B cell (primary cell): ENCODE data around the gene CR1L. TPM values are rescaled to one million over a fixed set of nuclear protein-coding genes. Genes with fewer than 3 reads are reported as not detected.

Source experiments
- ATAC-seq: fragments of 200-7000 bp; cut with Tn5 transposase; one replicate; pipeline ENCODE4 v1.10.0; 2021; ENCODE audit warnings: low read depth, mild to moderate bottlenecking, moderate number of reproducible peaks, moderate library complexity
- CTCF ChIA-PET: fragments of 350-600 bp; sonication (Branson Sonifier 250); formaldehyde crosslinking; loops from one replicate; lab custom pipeline; 2021; ENCODE audit warnings: antibody characterized with exemption, inconsistent platforms; lab: Charles Lee
- POLR2A ChIA-PET: fragments of 350-600 bp; sonication (Branson Sonifier 250); formaldehyde crosslinking; loops from one replicate; lab custom pipeline; 2021; ENCODE audit warnings: antibody characterized with exemption; lab: Charles Lee
- DNase-seq: peaks from one replicate; pipeline ENCODE4 v3.0.0; 2013
- H2AFZ ChIP-seq: 2 replicates; pipeline ENCODE4 v1.6.1; 2012; ENCODE audit warnings: mild to moderate bottlenecking, low read depth, low read length; ENCODE audit not compliant: insufficient read depth, poor library complexity, severe bottlenecking
- H3K27ac ChIP-seq, 2 donors: 1 replicate in 1 of 2; 2 replicates in 1 of 2; pipeline ENCODE4 v1.5.1; 2012 to 2013; ENCODE audit warnings: low read length in 2 of 2, mild to moderate bottlenecking in 2 of 2, moderate library complexity in 1 of 2
- H3K27me3 ChIP-seq, 4 experiments: fragments of 200-600 bp in 1 of 4; sonication (generic) in 1 of 4; replicated peaks in 1 of 4; 1 replicate in 2 of 4; 2 replicates in 2 of 4; pipeline versions ENCODE4 v1.6.1 to v1.7.0; 2013 to 2016; ENCODE audit warnings: low read length in 3 of 4, mild to moderate bottlenecking in 2 of 4, mixed read lengths in 1 of 4, moderate library complexity in 1 of 4; ENCODE audit not compliant: insufficient read depth in 4 of 4, control insufficient read depth in 3 of 4; ENCODE audit errors: control extremely low read depth in 1 of 4
- H3K36me3 ChIP-seq, 2 experiments: replicated peaks in 1 of 2; 1 replicate in 1 of 2; 2 replicates in 1 of 2; pipeline versions ENCODE4 v1.6.1 to v1.7.1; 2013; ENCODE audit warnings: low read length in 1 of 2; ENCODE audit not compliant: insufficient read depth in 2 of 2, control insufficient read depth in 1 of 2; ENCODE audit errors: control extremely low read depth in 1 of 2, extremely low read depth in 1 of 2
- H3K4me1 ChIP-seq, 2 donors: fragments of 200-600 bp in 1 of 2; sonication (generic) in 1 of 2; 1 replicate in 1 of 2; 2 replicates in 1 of 2; pipeline versions ENCODE4 v1.5.1 to v1.6.1; 2013 to 2017; ENCODE audit warnings: low read length in 2 of 2; ENCODE audit not compliant: control insufficient read depth in 2 of 2, insufficient read depth in 2 of 2
- H3K4me2 ChIP-seq: replicated peaks from 2 replicates; pipeline ENCODE3; 2012; ENCODE audit warnings: mild to moderate bottlenecking, low read depth, low read length; ENCODE audit not compliant: poor library complexity, severe bottlenecking
- H3K4me3 ChIP-seq, 5 experiments: fragments of 200-600 bp in 1 of 5; sonication (generic) in 1 of 5; 1 replicate in 3 of 5; 2 replicates in 2 of 5; pipeline versions ENCODE4 v1.5.1 to v1.7.0; 2011 to 2016; ENCODE audit warnings: low read length in 4 of 5, mild to moderate bottlenecking in 4 of 5, low read depth in 2 of 5, control low read depth in 1 of 5, moderate library complexity in 1 of 5; ENCODE audit not compliant: insufficient read depth in 1 of 5; ENCODE audit errors: control extremely low read depth in 1 of 5, extremely low read depth in 1 of 5
- H3K79me2 ChIP-seq: fragments of 200-600 bp; sonication (generic); one replicate; pipeline ENCODE4 v1.6.0; 2016; ENCODE audit warnings: low read length; ENCODE audit not compliant: control insufficient read depth, insufficient read depth
- H3K9ac ChIP-seq: fragments of 200-600 bp; sonication (generic); 2 replicates; pipeline ENCODE4 v1.6.1; 2017; ENCODE audit warnings: mild to moderate bottlenecking, low read length, moderate library complexity
- H3K9me3 ChIP-seq, 3 donors: one replicate each; pipeline versions ENCODE4 v1.6.1 to v1.7.1; 2013; ENCODE audit warnings: low read length in 2 of 3; ENCODE audit not compliant: control insufficient read depth in 2 of 3, insufficient read depth in 1 of 3; ENCODE audit errors: control extremely low read depth in 1 of 3
- H4K20me1 ChIP-seq: 2 replicates; pipeline ENCODE4 v1.6.0; 2012; ENCODE audit warnings: mild to moderate bottlenecking, low read length; ENCODE audit not compliant: insufficient read depth, control insufficient read depth, poor library complexity, severe bottlenecking
- H3K27ac Mint-ChIP-seq: one replicate; pipeline ENCODE4 v1.8.0; 2021; ENCODE audit warnings: mixed read lengths
- H3K27me3 Mint-ChIP-seq: one replicate; pipeline ENCODE4 v1.8.0; 2021; ENCODE audit warnings: mixed read lengths
- H3K4me1 Mint-ChIP-seq: one replicate; pipeline ENCODE4 v1.8.0; 2021; ENCODE audit warnings: mixed read lengths
- H3K4me3 Mint-ChIP-seq: one replicate; pipeline ENCODE4 v1.8.0; 2021; ENCODE audit warnings: mixed read lengths
- H3K9me3 Mint-ChIP-seq: one replicate; pipeline ENCODE4 v1.8.0; 2022; ENCODE audit warnings: mixed read lengths; ENCODE audit not compliant: insufficient read depth
- EZH2 ChIP-seq: IDR thresholded peaks from 2 replicates; pipeline ENCODE4 v1.6.1; 2012; ENCODE audit warnings: borderline replicate concordance, low read depth, mild to moderate bottlenecking, moderate library complexity, low read length; ENCODE audit not compliant: insufficient read depth, poor library complexity, severe bottlenecking
- WGBS: methylation state at CpG from one replicate; pipeline ENCODE4 v1.1.5; 2013; ENCODE audit warnings: missing lambda C conversion rate; ENCODE audit not compliant: insufficient coverage; 5-methylcytosine and 5-hydroxymethylcytosine counted together
- intact Hi-C: fragments of 100-400 bp; cut with micrococcal nuclease; formaldehyde crosslinking; loops from one replicate; pipeline ENCODE4 v1.10.0; 2022
- polyA plus RNA-seq: library from polyadenylated mRNA; depleted of rRNA; stranded (reverse); fragments of >200 nt; gene quantifications from 2 replicates; pipeline ENCODE4 v1.2.3, GENCODE V29; 2012
- total RNA-seq, 2 donors: library from RNA; stranded (reverse); fragments of 120-200 nt in 1 of 2; gene quantifications; 1 replicate in 1 of 2; 2 replicates in 1 of 2; pipeline versions ENCODE4 v1.2.3 to v1.2.4, GENCODE V29; 2013 to 2022
- TF ChIP-seq, protein P1 (sequence below): fragments of 200-600 bp; IDR thresholded peaks from one replicate; pipeline ENCODE4 v1.8.0; 2022; ENCODE audit warnings: antibody characterized with exemption, mild to moderate bottlenecking

Gene CR1L
- total and polyA plus RNA-seq, 2 donors (not counting 1 experiment from before 2014, with no cell fraction given), result 0.07 to 0.59 TPM

- no peak overlapping the region for H3K27ac ChIP-seq
- H3K27me3 Mint-ChIP-seq, result no peaks in the 10 kb centered on the region
- H3K4me3 ChIP-seq, result no peak overlapping the region
- no peaks in the 10 kb centered on the region for H3K4me1 ChIP-seq
- H4K20me1 ChIP-seq, result no peaks in the 10 kb centered on the region
- no peaks in the 10 kb centered on the region for H3K79me2 ChIP-seq
- CTCF ChIA-PET, result interaction anchor here (0.6 to 1.0 kb wide), 2 partner anchors 34 to 369 kb away, joined by 3 read pairs; no protein-coding TSS in a partner anchor
- ATAC-seq, result no peak
- intact Hi-C loops, result no loop called here
- H3K36me3 ChIP-seq, result peaks cover 9 to 66% of the 10 kb centered on the region in 2 experiments
- H3K9ac ChIP-seq, result no peak overlapping the region
- H3K27me3 ChIP-seq, result no peaks in the 10 kb centered on the region
- H3K27ac Mint-ChIP-seq, result no peak overlapping the region
- no peak overlapping the region for H2AFZ ChIP-seq
- peaks cover 2% of the 10 kb centered on the region for H3K9me3 Mint-ChIP-seq
- no peak overlapping the region for H3K4me3 Mint-ChIP-seq
- TF ChIP-seq EZH2, result no peak
- TF ChIP-seq, protein P1, sequence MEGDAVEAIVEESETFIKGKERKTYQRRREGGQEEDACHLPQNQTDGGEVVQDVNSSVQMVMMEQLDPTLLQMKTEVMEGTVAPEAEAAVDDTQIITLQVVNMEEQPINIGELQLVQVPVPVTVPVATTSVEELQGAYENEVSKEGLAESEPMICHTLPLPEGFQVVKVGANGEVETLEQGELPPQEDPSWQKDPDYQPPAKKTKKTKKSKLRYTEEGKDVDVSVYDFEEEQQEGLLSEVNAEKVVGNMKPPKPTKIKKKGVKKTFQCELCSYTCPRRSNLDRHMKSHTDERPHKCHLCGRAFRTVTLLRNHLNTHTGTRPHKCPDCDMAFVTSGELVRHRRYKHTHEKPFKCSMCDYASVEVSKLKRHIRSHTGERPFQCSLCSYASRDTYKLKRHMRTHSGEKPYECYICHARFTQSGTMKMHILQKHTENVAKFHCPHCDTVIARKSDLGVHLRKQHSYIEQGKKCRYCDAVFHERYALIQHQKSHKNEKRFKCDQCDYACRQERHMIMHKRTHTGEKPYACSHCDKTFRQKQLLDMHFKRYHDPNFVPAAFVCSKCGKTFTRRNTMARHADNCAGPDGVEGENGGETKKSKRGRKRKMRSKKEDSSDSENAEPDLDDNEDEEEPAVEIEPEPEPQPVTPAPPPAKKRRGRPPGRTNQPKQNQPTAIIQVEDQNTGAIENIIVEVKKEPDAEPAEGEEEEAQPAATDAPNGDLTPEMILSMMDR, result no peak
- 98% methylated on average over 9 of the region's 10 CpGs for WGBS
- peaks cover 0 to 3% (median 0%) of the 10 kb centered on the region in 3 donors for H3K9me3 ChIP-seq
- no peaks in the 10 kb centered on the region for H3K4me1 Mint-ChIP-seq
- no peak for DNase-seq
- POLR2A ChIA-PET, result no interaction called here
- no peak overlapping the region for H3K4me2 ChIP-seq
Observed at GRCh38 chr1:207763091-207763490, 118.2 kb downstream of the CR1L start.

DNA sequence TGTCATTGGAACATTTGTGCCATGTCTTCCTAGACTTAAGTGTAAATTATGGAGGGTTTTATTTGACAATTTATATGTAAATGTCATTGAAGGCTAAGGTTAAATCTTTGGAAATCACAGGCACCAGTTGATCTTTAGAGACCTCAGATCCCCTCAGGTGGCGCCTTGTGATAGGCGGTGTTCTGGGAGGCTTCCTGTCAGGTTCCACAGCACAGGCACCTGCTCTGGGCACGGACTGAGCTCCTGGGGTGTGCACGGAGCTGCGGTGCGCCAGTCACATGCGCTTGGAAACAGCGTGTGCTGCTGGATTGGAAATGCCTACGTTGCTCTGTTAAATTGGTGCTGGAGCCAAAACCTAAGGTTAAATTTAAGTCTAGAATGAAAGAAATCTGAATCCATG is 119.0 kb downstream of the CR1L start:
- Mint-ChIP-seq H3K27ac (no peak overlapping the region), H3K4me3 (no peak overlapping the region), H3K9me3 (peaks cover 2% of the 10 kb centered on the region), H3K4me1 (no peaks in the 10 kb centered on the region), H3K27me3 (no peaks in the 10 kb centered on the region)
- intact Hi-C loops, result no loop called here
- POLR2A ChIA-PET, result no interaction called here
- ATAC-seq (no peak), DNase-seq (no peak)
- Histone ChIP-seq H3K4me3 (no peak overlapping the region), H3K27me3 (no peaks in the 10 kb centered on the region), H3K9me3 (peaks cover 0 to 3% (median 0%) of the 10 kb centered on the region in 3 donors), H3K4me1 (no peaks in the 10 kb centered on the region), H3K79me2 (no peaks in the 10 kb centered on the region), H3K36me3 (peaks cover 9 to 60% of the 10 kb centered on the region in 2 experiments), H3K27ac (no peak overlapping the region), H2AFZ (no peak overlapping the region), H3K9ac (no peak overlapping the region), H3K4me2 (no peak overlapping the region), H4K20me1 (no peaks in the 10 kb centered on the region)
- TF ChIP-seq, protein P1, result no peak
- TF ChIP-seq EZH2, result no peak
- CTCF ChIA-PET, result no interaction called here
- WGBS, result 88% methylated on average over 9 of the region's 9 CpGs
